Fibroblast of lung (primary cell): ENCODE measurements around the gene ITPR2.
A peak's percentile ranks its signal among the peaks of the same experiment; 100 is the strongest.

Experiments used
- CTCF ChIP-seq, 2 donors: IDR thresholded peaks in 1 of 2; conservative IDR thresholded peaks in 1 of 2; 1 replicate in 1 of 2; 2 replicates in 1 of 2; pipeline ENCODE4 v1.5.1; 2011 to 2012; ENCODE audit warnings: low read length in 2 of 2, control low read depth in 1 of 2, inconsistent platforms in 1 of 2, low read depth in 1 of 2, mild to moderate bottlenecking in 1 of 2
- EZH2 ChIP-seq: IDR thresholded peaks from 2 replicates; pipeline ENCODE4 v1.5.1; 2012; ENCODE audit warnings: low read length, control low read depth, mild to moderate bottlenecking; ENCODE audit errors: missing control alignments

DNA sequence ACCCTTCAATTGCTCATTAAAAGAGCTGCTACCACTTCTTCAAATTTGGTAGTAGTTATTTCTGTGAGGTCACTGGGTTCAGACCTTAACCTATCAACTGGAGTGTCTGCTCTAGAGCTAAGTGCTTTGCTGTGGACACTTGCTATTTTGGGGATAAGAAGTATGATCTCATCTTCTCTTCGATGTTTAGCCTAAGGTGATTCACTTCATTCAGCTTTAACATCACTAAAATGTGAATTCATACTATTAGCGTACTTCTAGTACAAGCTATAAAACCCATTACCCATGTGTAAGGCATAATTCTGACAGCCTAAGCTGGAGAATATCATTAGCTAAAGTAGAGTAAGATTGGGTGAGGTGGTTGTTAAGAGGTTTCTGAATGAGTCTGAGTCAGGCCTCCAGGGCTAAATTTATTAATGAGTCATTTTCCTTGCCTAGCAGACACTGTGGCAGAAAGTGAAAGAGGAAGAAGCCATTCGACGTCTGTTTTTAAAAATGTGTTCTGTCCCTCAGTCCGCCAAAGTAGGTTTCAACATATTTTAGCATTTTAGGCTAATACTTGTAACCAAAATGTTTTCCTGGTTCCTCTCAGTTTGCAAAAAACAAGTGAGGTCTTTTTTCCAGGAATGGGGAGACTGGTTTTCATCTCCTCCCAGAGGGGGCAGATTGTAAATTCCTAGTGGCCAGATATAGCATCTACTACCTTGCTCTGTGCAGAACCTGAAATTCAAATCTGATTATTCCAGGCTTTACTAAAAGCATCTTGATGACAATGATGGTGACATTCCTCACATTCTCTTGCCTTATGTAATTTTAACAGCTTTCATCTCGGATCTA lies 534.0 kb downstream of the ITPR2 start:
- TF ChIP-seq CTCF (conservative IDR thresholded peaks at IDR 0.05 in 1 of 2, IDR thresholded peaks at IDR 0.05 in 1 of 2; ENCODE audit: low read depth in 1 of 2, low read length in 2 of 2), result peak; percentile 22 to 40
- TF ChIP-seq EZH2, result no peak
